Pericardium fibroblast (primary cell): ENCODE results near the gene NCAPH2. TPM values are rescaled to one million over a fixed set of nuclear protein-coding genes. Genes with fewer than 3 reads are reported as not detected.

ENCODE experiments used
- total RNA-seq: library from RNA; depleted of rRNA; stranded (reverse); fragments of >200 nt; gene quantifications from 2 replicates; pipeline ENCODE4 v1.2.3, GENCODE V29; 2015

The NCAPH2 gene
- 22.5 and 28.0 TPM in 2 replicates for total RNA-seq

GRCh38 chr22:50507991-50508884 lies at the start of gene NCAPH2:
Gene NCAPH2 (plus strand): TSS chr22:50508224. CDS start chr22:50508338, 114 bp downstream.

GRCh38 chr22:50474710-50475651 lies 33.0 kb upstream of the NCAPH2 start, which contains the start of gene SBF1:
Gene SBF1 (minus strand): TSS chr22:50475035. CDS start chr22:50474840, 195 bp downstream.

GRCh38 chr22:50481440-50482106 lies 26.5 kb upstream of the NCAPH2 start, which contains the start of gene ADM2:
Gene ADM2 (plus strand): TSS chr22:50481543. CDS start chr22:50481848, 305 bp downstream.

GRCh38 chr22:50486561-50487289 lies 21.3 kb upstream of the NCAPH2 start, which contains the start of gene MIOX:
Gene MIOX (plus strand): TSS chr22:50486859. CDS start chr22:50486898, 39 bp downstream.

GRCh38 chr22:50507421-50507990 lies 518 bp upstream of the NCAPH2 start, which contains the start of gene LMF2:
Gene LMF2 (minus strand): TSS chr22:50507702. CDS start chr22:50507675, 27 bp downstream.

GRCh38 chr22:50525104-50525857 lies 17.3 kb downstream of the NCAPH2 start, which contains the start of gene SCO2:
Gene SCO2 (minus strand): TSS chr22:50525598. CDS start chr22:50524411, 1,187 bp downstream.

GRCh38 chr22:50529897-50530579 lies 22.0 kb downstream of the NCAPH2 start, which contains the start of gene TYMP:
Gene TYMP (minus strand): TSS chr22:50530012. CDS start chr22:50529709, 303 bp downstream.

GRCh38 chr22:50545522-50546325 lies 37.7 kb downstream of the NCAPH2 start, which contains the start of gene KLHDC7B:
Gene KLHDC7B (plus strand): TSS chr22:50545899. CDS start chr22:50546244, 345 bp downstream.

GRCh38 chr22:50562523-50563412 lies 54.7 kb downstream of the NCAPH2 start, which contains the start of gene SYCE3:
Gene SYCE3 (minus strand): TSS chr22:50562919. CDS start chr22:50556405, 6,514 bp downstream.

Other genes starting within 250 kb of the NCAPH2 start
- gene MAPK12, start 246.5 kb upstream of the NCAPH2 start, total RNA-seq: 29.5 and 36.9 TPM in 2 replicates
- 18.4 and 24.0 TPM in 2 replicates for gene MAPK11, start 237.8 kb upstream of the NCAPH2 start, total RNA-seq
- 143 and 157 TPM in 2 replicates for gene PLXNB2, start 200.6 kb upstream of the NCAPH2 start, total RNA-seq
- gene DENND6B, start 181.2 kb upstream of the NCAPH2 start, total RNA-seq: 6.6 and 8.5 TPM in 2 replicates
- 44.7 and 47.3 TPM in 2 replicates for gene PPP6R2, start 164.9 kb upstream of the NCAPH2 start, total RNA-seq
- 53.8 and 57.3 TPM in 2 replicates for gene SBF1, start 33.2 kb upstream of the NCAPH2 start, total RNA-seq
- gene ADM2, start 26.7 kb upstream of the NCAPH2 start, total RNA-seq: 14.5 and 35.9 TPM in 2 replicates
- 0.43 TPM in 1 of 2 replicates, not detected in the other for gene MIOX, start 21.4 kb upstream of the NCAPH2 start, total RNA-seq
- 64.2 and 77.0 TPM in 2 replicates for gene LMF2, start 522 bp upstream of the NCAPH2 start, total RNA-seq
- gene SCO2, start 17.4 kb downstream of the NCAPH2 start, total RNA-seq: 1.3 and 2.5 TPM in 2 replicates
- gene TYMP, start 21.8 kb downstream of the NCAPH2 start, total RNA-seq: 46.3 and 57.6 TPM in 2 replicates
- 1.8 and 2.4 TPM in 2 replicates for gene KLHDC7B, start 37.7 kb downstream of the NCAPH2 start, total RNA-seq
- not detected in 2 replicates for gene SYCE3, start 54.7 kb downstream of the NCAPH2 start, total RNA-seq
- gene CPT1B, start 70.2 kb downstream of the NCAPH2 start, total RNA-seq: 0.51 and 1.4 TPM in 2 replicates
- 25.7 and 26.1 TPM in 2 replicates for gene CHKB, start 74.6 kb downstream of the NCAPH2 start, total RNA-seq
- gene MAPK8IP2, start 92.6 kb downstream of the NCAPH2 start, total RNA-seq: 0.68 and 2.7 TPM in 2 replicates
- gene ARSA, start 119.9 kb downstream of the NCAPH2 start, total RNA-seq: 42.0 and 68.4 TPM in 2 replicates
- 2.5 and 3.8 TPM in 2 replicates for gene SHANK3, start 164.6 kb downstream of the NCAPH2 start, total RNA-seq
- not detected in 2 replicates for gene ACR, start 230.0 kb downstream of the NCAPH2 start, total RNA-seq